SH-SY5Y (cell line): ENCODE measurements around the gene ARMC3.

Experiments
- GATA2 ChIP-seq: IDR thresholded peaks from 2 replicates; pipeline ENCODE4 v1.6.1; 2011; ENCODE audit warnings: mild to moderate bottlenecking, low read depth, low read length
- GATA3 ChIP-seq: IDR thresholded peaks from 2 replicates; pipeline ENCODE4 v1.6.1; 2011; ENCODE audit warnings: low read depth, mild to moderate bottlenecking, low read length, moderate library complexity

DNA sequence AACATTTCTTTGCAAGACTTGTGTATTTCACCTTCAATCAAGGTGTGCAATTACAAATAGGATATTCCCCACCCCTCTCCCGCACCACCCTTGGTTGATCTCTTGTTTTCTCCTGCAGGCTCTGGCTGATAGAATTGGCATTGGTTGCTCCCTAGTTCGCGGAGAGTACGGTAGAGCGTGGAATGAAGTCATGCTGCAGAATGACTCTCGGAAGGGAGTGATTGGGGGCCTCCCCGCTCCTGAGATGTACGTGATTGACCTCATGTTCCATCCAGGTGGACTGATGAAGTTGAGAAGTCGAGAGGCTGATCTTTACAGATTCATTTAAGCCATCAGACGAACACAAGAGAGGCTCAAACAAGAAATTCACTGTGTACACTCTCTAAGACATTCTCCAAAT lies 109.3 kb downstream of the ARMC3 start:
- TF ChIP-seq GATA3 (no peak), GATA2 (no peak)
